Measurements from ENCODE around the gene SARDH. TPM values are rescaled to one million over a fixed set of nuclear protein-coding genes. Genes with fewer than 3 reads are reported as not detected.

SARDH gene
- total and polyA plus RNA-seq, 2 of the 8 experiments (the other 6 are each of a cell fraction or from before 2014, with no cell fraction given) = 6.4 to 7.4 TPM

DNA sequence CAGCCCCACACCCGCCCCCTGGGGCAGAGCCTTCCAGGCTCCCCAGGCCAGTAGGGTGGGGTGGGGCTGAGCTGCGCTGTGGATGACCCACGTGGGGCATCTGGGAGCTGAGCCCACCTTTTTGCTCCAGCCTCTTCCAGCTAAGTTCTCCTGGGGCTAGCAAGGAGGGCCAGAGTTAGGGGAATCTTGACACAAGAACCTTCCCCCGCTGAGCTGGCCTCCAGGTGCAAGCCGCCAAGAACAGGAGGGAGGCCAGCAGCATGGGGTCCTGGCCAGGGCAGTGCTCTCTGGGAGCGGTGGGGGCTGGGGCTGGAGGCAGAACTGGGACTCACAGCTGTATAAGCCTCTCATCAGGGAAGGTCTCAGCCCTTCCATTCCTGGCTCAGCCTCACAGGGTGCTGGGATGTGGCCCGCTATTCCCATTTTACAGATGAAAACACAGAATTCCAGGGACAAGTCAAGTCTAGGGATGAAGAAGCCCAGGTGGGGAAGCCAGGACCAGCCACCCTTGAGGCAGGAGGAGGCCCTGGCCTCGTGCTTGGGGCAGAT is 21.5 kb downstream of the SARDH start:
- no peak overlapping the region for H3K23ac ChIP-seq (ENCODE audit: insufficient read length)
- no peaks in the 10 kb centered on the region for H3K23me2 ChIP-seq (ENCODE audit: low read depth, low read length)
- no peak overlapping the region for H3K4me2 ChIP-seq (ENCODE audit: insufficient read depth in 1 of 2, low read depth in 2 of 2, low read length in 2 of 2)
- no peak overlapping the region for H2BK15ac ChIP-seq (ENCODE audit: low read length)
- no peak overlapping the region for H2BK20ac ChIP-seq (ENCODE audit: low read length)
- H3K4me1 ChIP-seq (replicated peaks in 1 of 4; ENCODE audit: control insufficient read depth in 3 of 4, insufficient read depth in 4 of 4, low read length in 3 of 4) = peaks cover 0 to 9% (median 3%) of the 10 kb centered on the region in 4 experiments; a peak in 3 of 7 replicates
- 78% methylated on average over 7 of the region's 8 CpGs; no CpG with 5 or more reads in 1 of the 2 experiments for WGBS, 2 experiments (ENCODE audit: extremely low coverage in 1 of 2, insufficient coverage in 1 of 2, insufficient read length in 1 of 2, insufficient replicate concordance in 2 of 2, low coverage in 1 of 2, low lambda C conversion rate in 2 of 2, missing lambda C conversion rate in 1 of 2)
- H3K56ac ChIP-seq (replicated peaks; ENCODE audit: insufficient read length, low read depth, low read length) = no peak overlapping the region
- TF ChIP-seq SP2 (IDR thresholded peaks at IDR 0.05; ENCODE audit: low read length) (no peak), SIN3A (conservative IDR thresholded peaks at IDR 0.05 in 1 of 2, IDR thresholded peaks at IDR 0.05 in 1 of 2; ENCODE audit: low read depth in 1 of 2, low read length in 2 of 2) (no peak), SP4 (IDR thresholded peaks at IDR 0.05; ENCODE audit: low read length) (no peak), BCL11A (IDR thresholded peaks at IDR 0.05; ENCODE audit: low read depth in 2 of 2, low read length in 2 of 2) (no peak), ZNF274 (IDR thresholded peaks at IDR 0.05; ENCODE audit: borderline replicate concordance, extremely low read depth, low read length) (no peak)
- ChIA-PET POLR2A (ENCODE audit: partially characterized antibody) (no interaction called here), CTCF (ENCODE audit: partially characterized antibody) (interaction anchor here (0.6 to 4.7 kb wide), 29 partner anchors 9 to 1344 kb away, joined by 3 to 39 read pairs (median 4); partner anchors contain the start of gene ADAMTSL2)
- no peak overlapping the region for H2AK5ac ChIP-seq (ENCODE audit: low read depth, low read length)
- no peak overlapping the region for H2BK120ac ChIP-seq (replicated peaks; ENCODE audit: low read depth, low read length)
- DNase-seq (ENCODE audit: low read depth in 1 of 2, low spot score in 2 of 2) = no peak
- H2BK5ac ChIP-seq (ENCODE audit: low read depth, low read length) = no peak overlapping the region
- H3K27me3 ChIP-seq (replicated peaks in 1 of 4; ENCODE audit: control insufficient read depth in 3 of 4, extremely low read depth in 1 of 4, insufficient read depth in 3 of 4, low read length in 3 of 4) = no peaks in the 10 kb centered on the region
- H4K91ac ChIP-seq (replicated peaks; ENCODE audit: insufficient read length, low read length) = no peak overlapping the region
- no peaks in the 10 kb centered on the region for H3K36me3 ChIP-seq (ENCODE audit: control insufficient read depth in 2 of 4, insufficient read depth in 4 of 4, low read length in 3 of 4)
- no peak overlapping the region for H3K27ac ChIP-seq (ENCODE audit: low read depth, low read length)
- no peak for FAIRE-seq
- no peak overlapping the region for H4K5ac ChIP-seq (ENCODE audit: insufficient read length, low read depth, low read length)
- H3K18ac ChIP-seq (ENCODE audit: extremely low read depth, low read length) = no peak overlapping the region
- H3K4me3 ChIP-seq (ENCODE audit: extremely low read depth in 1 of 4, insufficient read depth in 2 of 4, low read depth in 3 of 4, low read length in 4 of 4) = no peak overlapping the region
- no peaks in the 10 kb centered on the region for H3K79me1 ChIP-seq (ENCODE audit: low read depth, low read length)
- H3K4ac ChIP-seq (replicated peaks; ENCODE audit: insufficient read length, low read depth, low read length) = no peak overlapping the region
- no peak overlapping the region for H3K9ac ChIP-seq (replicated peaks in 1 of 4; ENCODE audit: extremely low read depth in 1 of 4, low read depth in 3 of 4, low read length in 3 of 4)
- no peak overlapping the region for H2AFZ ChIP-seq (ENCODE audit: low read length)
- peaks cover 0 to 3% of the 10 kb centered on the region in 2 experiments for H4K20me1 ChIP-seq (replicated peaks in 1 of 2; ENCODE audit: control insufficient read depth in 1 of 2, insufficient read depth in 2 of 2, low read length in 2 of 2)
- H3K9me3 ChIP-seq (ENCODE audit: insufficient read depth in 2 of 2, low read depth in 1 of 2, low read length in 1 of 2) = no peaks in the 10 kb centered on the region
- H4K8ac ChIP-seq (ENCODE audit: extremely low read depth, insufficient read depth, low read length) = peak overlapping the region; percentile 5; the same call in 1 of the 2 replicates
- H3K79me2 ChIP-seq (ENCODE audit: control insufficient read depth in 1 of 2, insufficient read depth in 2 of 2, low read length in 2 of 2) = no peaks in the 10 kb centered on the region
- H2BK12ac ChIP-seq (ENCODE audit: low read depth, low read length) = no peak overlapping the region
- no peak overlapping the region for H3K14ac ChIP-seq (ENCODE audit: insufficient read length)
